AG09309 (cell line): ENCODE data around the gene ETNK2.

ENCODE experiments used
- DNase-seq: peaks from one replicate; pipeline ENCODE4 v3.0.0-alpha.2; 2010; ENCODE audit warnings: low read depth
- H3K4me3 ChIP-seq: 2 replicates; pipeline ENCODE4 v1.5.1; 2011; ENCODE audit warnings: mild to moderate bottlenecking, low read depth, low read length, moderate library complexity; ENCODE audit not compliant: control insufficient read depth
- CTCF ChIP-seq: IDR thresholded peaks from 2 replicates; pipeline ENCODE4 v1.5.1; 2011; ENCODE audit warnings: mild to moderate bottlenecking, low read depth, low read length, inconsistent platforms; ENCODE audit not compliant: insufficient read depth, control insufficient read depth; ENCODE audit errors: missing control alignments

ETNK2 gene

GRCh38 chr1:204134103-204134502 is 17.7 kb downstream of the ETNK2 start:
- H3K4me3 ChIP-seq, result no peak overlapping the region
- no peak for TF ChIP-seq CTCF
- no peak for DNase-seq

- no peak for TF ChIP-seq CTCF
- no peak overlapping the region for H3K4me3 ChIP-seq
- DNase-seq, result no peak
Measured at GRCh38 chr1:204132718-204133117, 19.1 kb downstream of the ETNK2 start.

- DNase-seq, result no peak
- no peak for TF ChIP-seq CTCF
- H3K4me3 ChIP-seq, result no peak overlapping the region
Measured at GRCh38 chr1:204131978-204132377, 19.9 kb downstream of the ETNK2 start.

GRCh38 chr1:204130981-204131892 is 20.6 kb downstream of the ETNK2 start:
- DNase-seq, result peak; percentile 51
- no peak overlapping the region for H3K4me3 ChIP-seq
- TF ChIP-seq CTCF, result peak; percentile 43

- H3K4me3 ChIP-seq, result no peak overlapping the region
- TF ChIP-seq CTCF, result no peak
- no peak for DNase-seq
Measured at GRCh38 chr1:204130178-204130577, 21.7 kb downstream of the ETNK2 start.

- peak overlapping the region; percentile 7 for H3K4me3 ChIP-seq
- TF ChIP-seq CTCF, result peak; percentile 91
- no peak for DNase-seq
Measured at GRCh38 chr1:204128964-204129896, 22.6 kb downstream of the ETNK2 start.
